GM19455 (cell line): ENCODE results near the gene TCFL5.

Source experiments
- ATAC-seq: cut with Tn5 transposase; IDR thresholded peaks from one replicate; pipeline ENCODE4 v1.9.1; 2021; ENCODE audit not compliant: unreplicated experiment

The TCFL5 gene

GRCh38 chr20:62800314-62801259 lies 61.0 kb downstream of the TCFL5 start:
- ATAC-seq, result no peak

- ATAC-seq, result no peak
Observed at GRCh38 chr20:62799873-62800272, 61.7 kb downstream of the TCFL5 start.

- ATAC-seq, result no peak
Observed at GRCh38 chr20:62799459-62799858, 62.2 kb downstream of the TCFL5 start.

DNA sequence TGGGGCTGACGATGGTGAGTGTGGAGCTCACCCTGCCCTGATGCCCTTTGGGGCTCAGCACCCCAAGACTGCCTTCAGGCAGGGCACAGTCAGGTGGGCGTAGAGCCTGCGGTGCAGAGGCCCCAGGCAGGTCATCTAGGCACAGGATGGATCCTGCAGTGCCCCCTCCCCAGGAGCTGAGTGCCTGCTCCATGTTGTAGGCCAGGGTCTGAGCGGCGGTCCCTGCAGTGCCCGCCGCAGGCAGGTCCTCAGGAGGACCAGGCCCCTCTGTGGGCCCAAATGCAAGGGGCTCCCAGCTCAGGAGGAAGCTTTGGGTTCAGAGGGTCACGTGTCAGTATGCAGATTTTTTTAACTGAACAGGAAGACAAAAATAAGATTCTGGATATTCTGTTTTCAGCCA lies 62.6 kb downstream of the TCFL5 start:
- no peak for ATAC-seq

GRCh38 chr20:62797671-62798532 lies 63.7 kb downstream of the TCFL5 start:
- no peak for ATAC-seq

DNA sequence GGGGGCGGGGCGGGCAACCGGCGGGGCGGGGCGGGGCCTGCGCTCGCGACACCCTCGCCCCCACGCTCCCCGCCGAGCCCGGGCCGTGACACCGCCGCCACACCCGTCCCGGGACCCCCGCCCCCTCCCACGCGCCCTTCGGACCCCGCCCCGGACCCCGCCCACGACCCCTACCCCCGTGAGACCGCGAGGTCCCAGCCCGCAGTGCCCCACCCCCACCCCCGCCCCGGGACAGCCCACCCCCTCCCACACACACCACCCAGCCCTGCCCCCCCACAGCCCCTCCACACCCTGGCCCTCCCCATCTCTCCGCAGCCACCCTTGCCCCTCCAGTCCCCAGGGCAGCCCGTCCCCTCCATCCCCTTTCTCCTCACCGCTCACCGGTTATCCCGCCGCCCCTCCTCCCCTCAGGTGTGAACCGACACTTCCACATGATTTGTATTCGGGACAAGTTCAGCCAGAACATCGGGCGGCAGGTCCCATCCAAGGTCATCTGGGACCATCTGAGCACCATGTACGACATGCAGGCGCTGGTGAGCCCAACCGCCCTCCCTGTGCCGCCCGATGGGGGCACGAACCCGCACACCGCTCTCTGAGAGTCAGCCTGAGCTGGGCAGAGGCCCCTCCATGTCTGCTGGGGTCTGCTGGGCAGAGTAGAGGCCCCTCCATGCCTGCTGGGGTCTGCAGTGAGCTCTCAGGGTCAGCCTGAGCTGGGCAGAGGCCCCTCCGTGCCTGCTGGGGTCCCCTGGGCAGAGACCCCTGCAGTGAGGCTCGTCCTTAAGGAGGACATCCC lies 64.7 kb downstream of the TCFL5 start:
- ATAC-seq, result peak; percentile 1

- ATAC-seq, result no peak
Observed at GRCh38 chr20:62795023-62795761, 66.4 kb downstream of the TCFL5 start.

DNA sequence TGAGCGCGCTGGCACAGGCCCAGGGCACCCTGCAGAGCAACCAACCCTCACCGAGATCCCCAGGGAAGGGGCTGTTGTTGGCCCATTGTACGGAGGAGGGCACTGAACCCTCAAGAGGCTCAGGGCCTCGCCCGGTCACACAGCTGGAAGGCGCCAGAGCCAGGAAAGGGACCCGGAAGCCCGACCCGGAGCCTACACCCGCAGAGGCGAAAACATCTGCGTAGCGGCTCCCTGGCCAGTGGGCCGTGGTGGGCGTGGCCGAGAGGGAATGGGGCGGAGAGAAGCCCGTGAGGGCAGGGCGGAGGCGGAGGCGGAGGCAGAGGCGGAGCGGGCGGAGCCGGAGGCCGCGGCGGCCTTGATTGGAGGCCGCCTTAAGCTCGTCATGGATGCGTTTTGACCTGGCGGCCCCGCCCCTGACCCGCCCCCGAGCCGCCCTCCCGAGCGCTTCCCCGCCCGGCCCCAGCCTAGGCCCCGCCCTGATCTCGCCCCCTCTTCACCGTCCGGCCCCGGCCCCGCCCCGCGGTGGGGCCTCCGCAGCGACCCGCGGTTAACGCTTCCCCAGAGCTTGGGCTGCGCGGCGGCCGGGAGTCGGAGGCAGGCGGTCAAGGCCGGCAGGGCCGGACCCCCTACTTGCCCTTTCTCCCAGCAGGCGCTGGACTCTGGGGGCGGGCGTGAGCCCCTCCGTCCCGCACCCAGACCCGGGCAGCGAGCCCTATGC lies 67.5 kb downstream of the TCFL5 start:
- peak; percentile 68 for ATAC-seq

DNA sequence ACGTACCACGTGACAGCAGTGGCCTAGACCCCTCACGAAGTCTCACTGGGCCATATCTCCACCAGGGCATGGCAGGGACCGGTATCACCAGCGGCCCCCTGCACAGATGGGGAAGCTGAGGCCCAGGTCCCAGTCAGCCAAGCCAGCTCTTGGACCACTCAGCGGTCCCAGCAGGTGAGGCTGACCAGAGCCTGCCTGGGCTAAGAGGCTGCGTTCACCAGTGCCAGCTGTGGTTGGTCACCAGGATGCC lies 67.9 kb downstream of the TCFL5 start:
- no peak for ATAC-seq

GRCh38 chr20:62792940-62793756 lies 68.5 kb downstream of the TCFL5 start:
- no peak for ATAC-seq

GRCh38 chr20:62792182-62792939 lies 69.3 kb downstream of the TCFL5 start:
- ATAC-seq, result no peak

- no peak for ATAC-seq
Observed at GRCh38 chr20:62791301-62792181, 70.1 kb downstream of the TCFL5 start.
